ENCODE data around the gene BNIP1.

The BNIP1 gene

GRCh38 chr5:173211284-173211683 is 67.0 kb downstream of the BNIP1 start:
- no peak for DNase-seq (ENCODE audit: low spot score)

DNA sequence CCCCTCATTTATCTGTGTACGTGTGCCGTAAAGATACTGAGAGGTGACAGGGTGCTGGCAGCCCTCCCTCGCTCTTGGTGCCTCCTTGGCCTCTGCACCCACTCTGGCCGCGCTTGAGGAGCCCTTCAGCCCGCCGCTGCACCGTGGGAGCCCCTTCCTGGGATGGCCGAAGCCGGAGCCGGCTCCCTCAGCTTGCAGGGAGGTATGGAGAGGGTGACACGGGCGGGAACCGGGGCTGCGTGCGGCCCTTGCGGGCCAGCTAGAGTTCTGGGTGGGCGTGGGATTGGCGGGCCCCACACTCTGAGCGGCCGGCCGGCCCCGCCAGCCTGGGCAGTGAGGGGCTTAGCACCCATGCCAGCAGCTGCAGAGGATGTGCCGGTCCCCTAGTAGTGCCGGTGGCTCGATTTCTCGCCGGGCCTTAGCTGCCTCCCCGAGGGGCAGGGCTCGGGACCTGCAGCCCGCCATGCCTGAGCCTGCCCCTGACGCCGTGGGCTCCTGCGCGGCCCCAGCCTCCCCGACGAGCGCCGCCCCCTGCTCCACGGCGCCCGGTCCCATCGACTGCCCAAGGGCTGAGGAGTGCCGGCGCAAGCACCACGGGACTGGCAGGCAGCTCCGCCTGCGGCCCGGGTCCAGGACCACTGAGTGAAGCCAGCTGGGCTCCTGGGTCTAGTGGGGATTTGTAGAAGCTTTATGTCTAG is 69.1 kb downstream of the BNIP1 start:
- DNase-seq (ENCODE audit: low spot score) = no peak

Data from NAMALWA (cell line).